Embryonic facial prominence (tissue), 1 donor: ENCODE data around the gene SLC7A11.

Source experiments
- DNase-seq: peaks from one replicate; pipeline ENCODE4 v3.0.0-alpha.2; 2016; ENCODE audit errors: extremely low spot score

Gene SLC7A11

DNA sequence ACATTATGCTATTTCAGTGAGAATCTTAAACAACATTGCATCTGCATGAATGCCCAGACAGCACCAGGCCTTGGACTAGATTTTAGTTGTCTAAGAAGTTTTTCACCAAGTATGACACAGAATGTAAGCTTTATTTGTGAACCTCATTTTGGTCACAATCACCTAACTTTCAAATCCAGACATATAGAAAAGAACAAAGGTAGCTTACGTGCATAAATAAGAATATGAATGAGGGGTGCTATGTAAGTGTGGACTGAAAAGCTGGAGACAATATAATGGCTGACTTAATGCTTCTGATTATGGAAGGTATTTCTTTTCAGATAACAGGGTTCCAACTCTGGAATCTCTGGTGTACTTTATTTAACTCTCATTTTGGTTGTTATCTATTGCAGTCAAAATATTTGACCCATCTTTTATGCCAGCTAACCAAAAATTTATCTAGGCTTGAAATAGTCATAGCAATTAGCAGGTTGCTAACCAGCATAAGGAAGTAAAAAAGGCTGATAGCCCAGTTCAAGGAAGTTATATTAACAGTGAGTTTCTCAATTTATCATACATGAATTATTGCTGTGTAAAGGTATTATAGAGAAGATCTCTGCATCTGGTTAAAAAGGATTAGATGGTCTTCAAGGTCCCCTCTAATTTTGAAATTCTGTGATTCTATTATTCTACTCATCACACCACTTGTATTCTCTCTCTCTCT is 36.5 kb downstream of the SLC7A11 start:
- no peak for DNase-seq

GRCh38 chr4:138204507-138204906 is 37.6 kb downstream of the SLC7A11 start:
- no peak for DNase-seq

DNA sequence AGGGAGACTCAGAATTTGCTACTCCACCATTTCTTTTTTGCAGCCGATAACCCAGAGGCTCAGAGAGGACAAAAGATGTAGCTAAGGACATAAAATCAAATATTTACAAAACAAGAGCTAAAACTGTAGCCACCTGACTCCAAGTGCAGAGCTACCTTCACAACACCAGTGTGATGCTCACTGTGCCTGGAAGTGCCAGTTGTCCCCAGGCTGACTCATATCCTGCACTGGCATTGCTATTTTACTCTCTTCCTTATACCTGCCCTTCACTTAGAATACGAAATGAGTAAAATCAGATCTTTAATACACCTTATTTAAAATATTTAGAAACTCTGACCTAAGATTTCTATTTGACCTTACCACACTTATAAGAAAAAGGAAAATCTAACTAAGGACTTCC is 39.5 kb downstream of the SLC7A11 start:
- no peak for DNase-seq

GRCh38 chr4:138200236-138200590 is 41.9 kb downstream of the SLC7A11 start:
- no peak for DNase-seq

DNA sequence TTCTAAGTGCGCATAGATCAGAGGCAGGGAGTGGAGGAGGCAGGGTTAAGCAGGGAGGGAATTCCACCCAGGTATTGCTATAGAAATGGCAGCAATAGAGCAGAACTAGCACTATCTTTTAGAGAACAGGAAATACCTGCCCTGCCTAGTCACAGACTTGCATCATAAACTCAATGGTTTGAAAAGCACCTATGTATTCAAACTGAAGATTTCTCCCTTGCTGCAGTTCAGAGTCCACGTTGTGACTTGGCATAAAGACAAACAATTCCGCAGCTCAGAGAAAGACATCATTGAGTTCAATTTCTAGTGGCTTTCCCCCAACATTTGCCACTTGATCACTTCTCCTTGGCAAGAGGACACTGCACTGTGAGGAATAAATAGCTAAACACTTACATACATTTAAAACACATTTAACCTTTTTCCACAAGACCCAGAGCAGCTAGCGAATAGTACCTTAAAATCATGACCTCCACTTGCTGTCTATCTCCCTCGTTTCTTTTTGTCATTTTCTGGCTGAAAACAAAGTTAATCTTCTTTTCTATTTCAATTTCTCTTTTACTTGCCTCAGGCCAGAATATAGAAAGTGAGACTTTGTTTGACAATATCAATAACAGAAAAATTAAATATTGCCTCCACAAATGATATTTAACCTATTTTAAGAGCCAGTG is 42.4 kb downstream of the SLC7A11 start:
- DNase-seq: peak; percentile 23

- DNase-seq: no peak
Observed at GRCh38 chr4:138196153-138196552, 46.0 kb downstream of the SLC7A11 start.

DNA sequence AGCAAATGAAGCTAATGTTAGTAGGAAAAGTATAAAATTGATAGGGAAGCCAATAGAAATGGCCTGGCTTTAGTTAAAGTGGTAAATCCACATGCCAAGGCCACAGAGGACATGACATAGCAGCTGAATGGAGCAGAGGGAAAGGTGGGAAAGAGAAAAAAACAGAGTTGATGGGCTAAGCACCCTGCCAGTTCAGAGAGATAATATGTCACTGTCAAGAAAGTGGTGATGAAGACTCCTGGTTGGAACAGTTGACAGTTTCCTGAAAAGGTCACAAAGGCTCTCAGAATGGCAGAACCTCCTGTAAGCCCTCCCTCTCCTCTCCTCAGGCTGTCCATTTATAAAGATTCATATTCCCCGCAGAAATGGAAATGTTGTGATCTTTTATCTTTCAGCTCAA is 48.2 kb downstream of the SLC7A11 start:
- DNase-seq: no peak

GRCh38 chr4:138192113-138192512 is 50.0 kb downstream of the SLC7A11 start:
- no peak for DNase-seq

- no peak for DNase-seq
Observed at GRCh38 chr4:138190452-138190858, 51.7 kb downstream of the SLC7A11 start.

DNA sequence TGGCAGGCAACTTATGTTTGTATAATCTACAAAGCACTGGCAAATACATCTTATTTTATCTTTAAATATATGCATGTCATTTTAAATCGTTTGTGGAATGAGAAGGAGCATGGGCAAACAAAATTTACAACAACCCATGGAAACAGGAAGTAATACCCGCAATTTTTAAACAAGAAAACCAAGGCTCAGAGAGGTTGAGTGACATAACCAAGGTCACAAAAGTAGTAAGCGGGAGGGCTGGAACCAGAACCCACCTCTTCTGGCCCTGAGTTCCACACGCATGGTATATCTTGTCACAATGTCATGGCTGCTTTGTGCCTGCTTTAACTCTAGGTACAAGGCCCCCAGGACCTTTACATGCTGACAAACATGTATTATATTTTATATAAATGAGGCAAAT is 52.9 kb downstream of the SLC7A11 start:
- DNase-seq: no peak

DNA sequence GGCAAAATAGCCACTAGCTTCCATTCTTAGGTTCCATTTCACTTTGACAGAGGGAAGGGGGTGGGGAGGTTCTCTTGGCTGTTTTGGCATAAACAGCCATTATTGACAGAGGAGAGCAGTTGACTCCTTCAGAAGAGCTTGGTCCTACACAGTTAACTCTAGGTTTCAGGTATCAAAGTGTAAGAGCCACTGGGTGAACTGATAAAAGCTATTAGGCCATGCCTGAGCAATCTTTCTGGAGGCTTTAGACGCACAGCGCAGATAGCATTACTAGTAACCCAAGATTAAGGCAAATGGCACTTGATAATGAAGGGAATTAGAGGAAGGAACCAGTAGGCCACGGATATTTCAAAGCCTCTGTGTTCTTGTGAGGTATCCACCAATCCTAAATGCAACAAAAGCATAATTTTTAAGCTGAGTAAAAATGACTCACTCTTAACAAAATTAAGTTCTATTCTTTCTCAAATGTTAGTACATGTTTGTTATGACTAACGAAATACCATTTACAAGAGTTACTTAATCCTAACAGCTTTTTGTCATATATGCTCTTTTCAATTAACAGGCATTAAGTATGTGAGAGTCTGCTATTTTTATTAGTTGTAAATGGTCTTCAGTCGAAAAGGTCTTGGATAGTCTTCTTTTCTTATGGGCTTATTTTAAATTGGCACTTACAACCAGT is 53.6 kb downstream of the SLC7A11 start:
- no peak for DNase-seq

DNA sequence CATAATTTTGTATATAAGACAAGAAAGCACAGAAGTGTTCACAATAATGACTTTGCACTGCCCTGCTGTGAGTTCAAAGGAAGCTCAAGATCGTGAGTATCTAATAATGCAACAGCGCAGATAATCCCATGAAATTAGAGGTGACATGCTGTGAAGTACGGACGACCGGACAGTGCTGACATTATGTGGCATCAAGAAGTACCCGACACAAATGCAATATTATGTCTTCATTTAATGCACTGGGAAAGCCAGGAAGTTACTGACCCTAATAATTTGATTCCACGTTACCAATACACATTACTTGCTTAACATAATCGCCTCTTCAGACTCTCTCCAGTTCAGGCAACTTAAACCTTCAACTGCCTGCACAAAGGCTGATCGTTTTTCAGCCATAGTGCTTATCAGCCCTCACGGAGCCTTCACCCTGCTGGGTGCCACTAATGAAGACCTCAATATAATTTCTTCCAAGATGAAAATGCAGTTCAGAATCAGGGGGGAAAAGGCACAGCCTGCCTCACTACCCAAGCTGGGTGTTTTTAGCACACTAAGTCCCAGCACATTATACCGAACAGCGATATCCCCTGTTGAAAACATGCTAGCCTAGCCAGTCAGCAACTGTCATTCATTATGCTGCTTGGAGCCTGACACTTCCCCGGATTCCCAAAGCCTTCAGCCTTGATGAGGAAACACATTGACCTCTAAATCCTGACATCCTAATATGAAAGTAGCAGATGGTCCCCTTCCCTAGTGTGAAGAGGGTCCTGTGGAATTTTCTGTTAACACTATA is 56.1 kb downstream of the SLC7A11 start:
- no peak for DNase-seq

DNA sequence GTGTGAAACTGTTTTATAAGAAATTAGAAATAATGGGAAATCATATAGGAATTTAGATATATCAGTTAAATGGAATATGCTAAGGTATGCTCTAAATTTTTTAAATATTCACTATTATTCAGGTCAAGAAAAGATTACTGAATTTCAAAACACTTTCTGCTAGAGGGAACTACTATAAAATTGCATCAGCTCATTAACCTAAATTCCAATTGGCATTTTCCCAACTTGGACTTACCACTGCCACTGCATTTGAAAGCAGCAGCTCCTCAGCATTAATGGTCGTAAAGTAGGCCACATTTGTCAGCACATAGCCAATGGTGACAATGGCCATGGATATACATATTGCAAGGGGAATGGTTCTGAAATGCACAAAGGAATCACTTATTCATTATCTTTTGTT is 57.3 kb downstream of the SLC7A11 start:
- no peak for DNase-seq

GRCh38 chr4:138182838-138183426 is 59.2 kb downstream of the SLC7A11 start:
- DNase-seq: peak; percentile 40

- DNase-seq: no peak
Observed at GRCh38 chr4:138181287-138181686, 60.9 kb downstream of the SLC7A11 start.

DNA sequence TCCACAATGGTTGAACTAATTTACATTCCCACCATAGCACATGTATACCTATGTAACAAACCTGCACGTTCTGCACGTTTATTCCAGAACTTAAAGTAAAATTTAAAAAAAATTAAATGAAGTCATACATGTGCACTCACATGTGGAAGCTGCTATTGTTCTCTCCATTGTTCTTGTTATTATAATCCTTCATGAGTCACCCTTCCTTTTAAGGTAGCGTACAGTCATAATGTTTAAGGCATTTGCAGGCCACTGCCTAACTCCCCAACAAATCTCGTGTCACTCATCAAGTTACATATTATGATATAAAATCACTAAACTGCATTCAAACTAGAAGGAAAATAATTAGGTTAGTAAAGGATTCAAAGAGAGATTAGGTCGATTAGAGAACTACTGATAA is 63.6 kb downstream of the SLC7A11 start:
- no peak for DNase-seq

GRCh38 chr4:138177278-138177968 is 64.7 kb downstream of the SLC7A11 start:
- DNase-seq: no peak

DNA sequence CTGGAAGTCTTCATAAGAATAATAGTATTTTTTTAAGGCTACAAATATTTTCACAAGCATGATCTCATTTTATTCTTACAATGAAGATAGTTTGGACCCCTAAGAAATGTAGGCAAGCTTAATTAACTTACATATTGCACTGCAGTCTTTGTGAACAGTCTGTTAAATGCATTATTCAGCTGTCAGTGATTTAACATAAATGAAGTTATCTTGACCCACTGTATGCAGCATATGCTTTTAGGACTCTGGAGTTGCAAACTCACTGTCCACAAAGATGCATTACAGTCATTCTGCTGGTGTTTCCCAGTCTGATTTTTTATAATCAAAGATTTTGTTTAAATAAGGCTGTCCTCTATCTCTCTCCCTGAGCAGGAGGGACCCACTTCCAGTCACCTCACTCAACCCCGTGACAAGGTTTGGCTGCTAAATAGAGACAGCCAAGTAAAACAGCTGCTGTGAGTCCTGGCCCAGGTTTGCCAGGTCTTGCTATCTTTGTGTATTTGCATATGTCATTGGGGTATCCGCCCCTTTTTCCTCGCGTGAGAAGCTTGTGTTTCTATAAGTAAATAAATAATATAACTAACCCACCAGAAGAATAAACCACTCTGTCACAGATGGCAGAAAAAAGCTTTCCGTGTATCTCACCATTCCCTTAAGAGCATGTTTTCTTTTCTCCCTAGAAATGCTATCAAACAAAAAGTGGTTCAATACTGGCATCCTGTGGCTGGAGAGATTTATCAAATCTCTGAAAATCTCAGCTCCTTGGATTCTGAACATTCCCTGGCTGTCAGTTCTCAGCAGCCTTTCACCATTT is 67.0 kb downstream of the SLC7A11 start:
- peak; percentile 53 for DNase-seq

DNA sequence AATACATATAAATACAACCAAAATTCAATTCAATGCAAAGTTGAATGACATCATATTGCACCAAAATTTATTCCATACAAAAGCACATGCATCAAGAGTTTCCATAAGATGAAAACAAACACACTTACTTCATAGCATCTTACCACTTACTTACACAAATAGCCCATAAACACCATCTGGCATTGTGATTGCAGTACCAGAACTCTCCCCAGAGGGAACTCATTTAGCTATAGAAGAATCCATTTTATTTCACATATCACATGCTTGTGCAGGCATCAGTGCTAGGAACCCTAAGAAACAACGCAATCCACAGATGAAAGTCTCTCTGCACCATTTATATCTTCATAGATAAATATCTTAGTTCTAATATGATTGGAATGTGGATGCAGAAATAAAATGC is 77.9 kb downstream of the SLC7A11 start:
- no peak for DNase-seq

GRCh38 chr4:138163171-138163570 is 79.0 kb downstream of the SLC7A11 start:
- DNase-seq: no peak
